ENCODE data around the gene ADGRV1. TPM values are rescaled to one million over a fixed set of nuclear protein-coding genes. Genes with fewer than 3 reads are reported as not detected.
"Not testable (repeated sequence)": the region's sequence is repeated elsewhere in the genome, so short reads cannot be mapped to it uniquely, and the experiment has no call there.

ADGRV1 gene
- total RNA-seq, 4 donors from 2014 or later: 0.39 to 1.9 (median 1.00) TPM

- Histone ChIP-seq H3K27me3 (no peaks in the 10 kb centered on the region), H3K9me3 (no peaks in the 10 kb centered on the region), H3K27ac (no peak overlapping the region), H3K4me3 (no peak overlapping the region), H3K36me3 (no peaks in the 10 kb centered on the region), H3K4me1 (no peaks in the 10 kb centered on the region)
- no peak for DNase-seq (ENCODE audit: low spot score in 2 of 2)
- TF ChIP-seq POLR2A (IDR thresholded peaks at IDR 0.05) (no peak), CTCF (IDR thresholded peaks at IDR 0.05) (no peak), EP300 (IDR thresholded peaks at IDR 0.05) (no peak)
- 96 to 100% methylated on average over 1 of the region's 1 CpG for WGBS, 2 donors
These were observed 472.8 kb downstream of the ADGRV1 start for GRCh38 chr5:91031402-91031752.

DNA sequence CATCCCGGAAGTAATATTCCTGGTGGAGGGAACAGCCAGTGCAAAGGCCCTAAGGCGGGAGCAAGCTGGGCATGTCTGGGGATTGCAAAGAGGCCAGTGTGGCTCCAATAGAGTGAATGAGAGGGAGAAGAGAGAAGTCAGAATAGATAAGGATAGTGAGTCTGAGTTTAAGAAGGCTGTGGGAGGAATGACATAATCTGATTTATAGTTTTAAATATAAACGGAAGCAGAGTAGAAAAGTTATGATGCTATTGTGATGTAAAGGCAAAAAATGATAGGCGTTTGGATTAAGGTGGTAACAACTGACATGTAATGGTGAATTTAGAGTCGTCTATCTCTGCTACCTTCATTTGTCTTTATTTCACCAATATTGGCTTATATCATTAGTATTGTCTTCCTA is 473.5 kb downstream of the ADGRV1 start:
- H3K36me3 ChIP-seq: no peaks in the 10 kb centered on the region
- H3K27me3 ChIP-seq: no peaks in the 10 kb centered on the region
- TF ChIP-seq EP300 (IDR thresholded peaks at IDR 0.05) (no peak), POLR2A (IDR thresholded peaks at IDR 0.05) (no peak), CTCF (IDR thresholded peaks at IDR 0.05) (no peak)
- H3K9me3 ChIP-seq: no peaks in the 10 kb centered on the region
- H3K4me1 ChIP-seq: no peaks in the 10 kb centered on the region
- H3K4me3 ChIP-seq: no peak overlapping the region
- H3K27ac ChIP-seq: no peak overlapping the region
- WGBS, 2 donors: 87 to 92% methylated on average over 5 of the region's 5 CpGs
- DNase-seq (ENCODE audit: low spot score in 2 of 2): no peak

DNA sequence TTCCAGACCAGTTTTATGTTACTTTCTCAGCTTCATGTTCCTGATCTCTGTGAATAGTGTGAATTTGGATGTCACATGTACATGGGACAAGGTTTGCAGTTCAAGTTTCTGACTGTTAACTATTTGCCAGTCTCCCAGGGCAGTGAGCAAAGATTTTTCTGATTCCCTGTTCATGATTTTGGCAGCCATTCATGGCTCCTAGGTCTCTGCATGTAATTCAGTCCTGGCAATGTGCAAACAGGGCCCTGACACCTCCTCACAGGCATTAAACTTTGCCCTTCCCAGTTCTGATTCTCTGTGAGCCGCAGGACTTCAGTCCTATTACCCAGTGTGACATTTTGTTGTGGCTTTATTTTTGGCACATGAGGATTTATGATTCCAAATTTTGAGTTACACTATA is 474.8 kb downstream of the ADGRV1 start:
- 61 to 72% methylated on average over 1 of the region's 1 CpG for WGBS, 2 donors
- no peak for DNase-seq (ENCODE audit: low spot score in 2 of 2)
- Histone ChIP-seq H3K27ac (no peak overlapping the region), H3K4me3 (no peak overlapping the region), H3K27me3 (no peaks in the 10 kb centered on the region), H3K9me3 (no peaks in the 10 kb centered on the region), H3K36me3 (no peaks in the 10 kb centered on the region), H3K4me1 (peaks cover 0 to 3% (median 0%) of the 10 kb centered on the region in 4 donors)
- TF ChIP-seq POLR2A (IDR thresholded peaks at IDR 0.05) (no peak), EP300 (IDR thresholded peaks at IDR 0.05) (no peak), CTCF (IDR thresholded peaks at IDR 0.05) (no peak)

DNA sequence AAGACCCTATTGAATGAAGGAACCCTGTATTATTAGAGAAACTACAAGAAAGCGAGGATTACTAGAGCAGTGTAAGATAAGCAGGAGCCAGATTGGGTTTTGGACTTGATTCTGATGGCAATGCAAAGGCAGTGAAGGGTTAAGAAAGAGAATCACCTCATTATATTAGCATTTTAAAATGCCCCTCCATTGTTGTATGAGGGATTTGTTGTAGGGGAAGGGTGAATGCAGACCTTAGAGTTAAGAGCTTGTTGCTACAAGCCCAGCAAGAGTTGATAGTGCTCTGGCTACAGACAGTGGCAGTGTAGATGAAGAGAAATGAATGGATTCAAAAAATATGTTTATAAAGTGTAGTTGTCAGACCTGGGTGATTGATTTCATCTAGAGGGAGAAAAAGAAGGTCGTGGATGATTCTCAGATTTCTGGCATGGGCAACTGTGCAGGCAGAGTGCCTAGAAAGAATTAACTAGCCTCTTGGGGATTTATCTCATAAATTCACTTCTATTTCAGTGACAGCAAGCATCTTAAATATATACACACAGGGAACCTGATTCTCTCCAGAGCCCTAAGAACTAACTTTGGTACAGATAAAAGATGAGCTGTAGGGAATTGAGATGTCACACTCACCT is 479.7 kb downstream of the ADGRV1 start:
- Histone ChIP-seq H3K36me3 (no peaks in the 10 kb centered on the region), H3K4me3 (no peak overlapping the region), H3K27ac (no peak overlapping the region), H3K4me1 (peaks cover 0 to 14% (median 4%) of the 10 kb centered on the region in 4 donors), H3K9me3 (no peaks in the 10 kb centered on the region), H3K27me3 (no peaks in the 10 kb centered on the region)
- WGBS, 2 donors: 52 to 53% methylated on average over 2 of the region's 2 CpGs
- no peak for DNase-seq (ENCODE audit: low spot score in 2 of 2)
- TF ChIP-seq EP300 (IDR thresholded peaks at IDR 0.05) (no peak), POLR2A (IDR thresholded peaks at IDR 0.05) (no peak), CTCF (IDR thresholded peaks at IDR 0.05) (no peak)

DNA sequence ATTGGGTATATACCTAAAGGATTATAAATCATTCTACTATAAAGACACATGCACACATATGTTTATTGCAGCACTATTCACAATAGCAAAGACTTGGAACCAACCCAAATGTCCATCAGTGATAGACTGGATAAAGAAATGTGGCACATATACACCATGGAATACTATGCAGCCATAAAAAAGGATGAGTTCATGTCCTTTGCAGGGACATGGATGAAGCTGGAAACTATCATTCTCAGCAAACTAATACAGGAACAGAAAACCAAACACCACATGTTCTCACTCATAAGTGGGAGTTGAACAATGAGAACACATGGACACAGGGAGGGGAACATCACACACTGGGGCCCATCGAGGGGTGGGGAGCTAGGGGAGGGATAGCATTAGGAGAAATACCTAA is 482.5 kb downstream of the ADGRV1 start:
- H3K4me3 ChIP-seq, H3K36me3 ChIP-seq: not testable (repeated sequence)
- 90 to 92% methylated on average over 1 of the region's 1 CpG for WGBS, 2 donors

More for the DNA sequence above, 482.5 kb downstream of the ADGRV1 start:
- not testable (repeated sequence) for DNase-seq (ENCODE audit: low spot score in 2 of 2); H3K27me3 ChIP-seq; H3K27ac ChIP-seq; H3K9me3 ChIP-seq
- peaks cover 0 to 14% (median 4%) of the 10 kb centered on the region in 4 donors for H3K4me1 ChIP-seq

All from tibial nerve (tissue), 4 donors.